AG10803 (cell line): ENCODE results near the gene MNAT1.

ENCODE experiments used
- DNase-seq: peaks from one replicate; pipeline ENCODE4 v3.0.0; 2010; ENCODE audit warnings: low read depth
- H3K4me3 ChIP-seq: 2 replicates; pipeline ENCODE4 v1.5.1; 2011; ENCODE audit warnings: mild to moderate bottlenecking, low read length, control low read depth
- TF ChIP-seq, protein P1 (sequence below): conservative IDR thresholded peaks from 2 replicates; pipeline ENCODE4 v1.5.1; 2011; ENCODE audit warnings: mild to moderate bottlenecking, low read length, control low read depth, inconsistent platforms

Gene MNAT1

DNA sequence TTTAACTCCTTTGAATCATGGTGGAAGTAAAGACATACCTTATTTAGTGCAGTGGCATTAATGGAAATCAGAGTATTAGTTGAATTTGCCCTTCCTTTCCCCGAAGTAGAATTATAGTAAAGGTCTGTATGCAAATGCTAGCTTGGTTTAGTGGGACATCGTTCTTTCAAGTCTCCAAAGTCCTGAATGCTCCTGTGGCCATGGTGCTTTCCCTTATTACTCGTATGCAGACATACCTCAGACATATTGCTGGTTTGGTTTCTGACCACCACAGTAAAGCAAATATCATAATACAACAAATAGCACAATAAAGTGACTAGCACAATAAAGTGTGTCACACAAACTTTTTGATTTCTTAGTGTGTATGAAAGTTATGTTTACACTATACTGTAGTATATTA, 52.3 kb downstream of the MNAT1 start:
- TF ChIP-seq, protein P1, sequence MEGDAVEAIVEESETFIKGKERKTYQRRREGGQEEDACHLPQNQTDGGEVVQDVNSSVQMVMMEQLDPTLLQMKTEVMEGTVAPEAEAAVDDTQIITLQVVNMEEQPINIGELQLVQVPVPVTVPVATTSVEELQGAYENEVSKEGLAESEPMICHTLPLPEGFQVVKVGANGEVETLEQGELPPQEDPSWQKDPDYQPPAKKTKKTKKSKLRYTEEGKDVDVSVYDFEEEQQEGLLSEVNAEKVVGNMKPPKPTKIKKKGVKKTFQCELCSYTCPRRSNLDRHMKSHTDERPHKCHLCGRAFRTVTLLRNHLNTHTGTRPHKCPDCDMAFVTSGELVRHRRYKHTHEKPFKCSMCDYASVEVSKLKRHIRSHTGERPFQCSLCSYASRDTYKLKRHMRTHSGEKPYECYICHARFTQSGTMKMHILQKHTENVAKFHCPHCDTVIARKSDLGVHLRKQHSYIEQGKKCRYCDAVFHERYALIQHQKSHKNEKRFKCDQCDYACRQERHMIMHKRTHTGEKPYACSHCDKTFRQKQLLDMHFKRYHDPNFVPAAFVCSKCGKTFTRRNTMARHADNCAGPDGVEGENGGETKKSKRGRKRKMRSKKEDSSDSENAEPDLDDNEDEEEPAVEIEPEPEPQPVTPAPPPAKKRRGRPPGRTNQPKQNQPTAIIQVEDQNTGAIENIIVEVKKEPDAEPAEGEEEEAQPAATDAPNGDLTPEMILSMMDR: no peak
- DNase-seq: no peak
- no peak overlapping the region for H3K4me3 ChIP-seq

DNA sequence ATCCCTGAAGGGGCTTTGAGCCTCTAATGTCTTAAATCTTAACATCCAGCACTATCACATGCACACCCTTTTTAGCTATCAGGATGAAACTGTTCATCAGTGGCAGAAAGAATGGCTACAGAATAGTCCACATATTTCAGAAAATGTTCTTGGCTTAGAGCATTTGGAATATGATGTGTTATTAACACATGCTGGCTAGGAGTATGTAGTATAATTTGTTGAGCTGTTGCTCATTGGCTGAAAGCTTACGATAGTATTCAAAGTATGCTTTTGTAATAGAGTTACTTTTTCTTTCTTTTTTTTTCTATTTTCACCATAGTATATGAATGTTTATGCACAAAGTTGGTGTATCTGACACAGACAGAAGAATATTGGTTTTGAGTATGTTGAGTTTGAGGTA, 55.1 kb downstream of the MNAT1 start:
- DNase-seq: peak; percentile 20
- TF ChIP-seq, protein P1: no peak
- no peak overlapping the region for H3K4me3 ChIP-seq

DNA sequence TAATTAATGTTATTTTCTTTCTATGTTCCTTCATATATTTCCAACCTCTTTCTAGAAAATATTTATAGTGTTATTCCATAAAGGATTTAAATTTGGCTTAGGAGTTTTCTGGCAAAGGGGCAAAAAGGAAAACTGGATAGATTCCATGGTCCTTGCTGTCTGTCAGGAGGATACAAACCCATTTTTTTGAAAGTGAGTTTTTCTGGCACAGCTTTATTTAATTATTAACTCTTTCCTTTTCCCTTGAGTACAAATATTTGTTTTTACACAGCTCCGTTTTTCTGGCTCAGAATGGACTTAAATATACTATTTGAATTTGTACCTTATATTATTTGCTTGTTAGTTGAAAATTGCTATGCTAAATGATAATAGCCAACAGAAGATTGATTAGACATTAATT, 56.3 kb downstream of the MNAT1 start:
- TF ChIP-seq, protein P1: no peak
- no peak for DNase-seq
- H3K4me3 ChIP-seq: no peak overlapping the region

DNA sequence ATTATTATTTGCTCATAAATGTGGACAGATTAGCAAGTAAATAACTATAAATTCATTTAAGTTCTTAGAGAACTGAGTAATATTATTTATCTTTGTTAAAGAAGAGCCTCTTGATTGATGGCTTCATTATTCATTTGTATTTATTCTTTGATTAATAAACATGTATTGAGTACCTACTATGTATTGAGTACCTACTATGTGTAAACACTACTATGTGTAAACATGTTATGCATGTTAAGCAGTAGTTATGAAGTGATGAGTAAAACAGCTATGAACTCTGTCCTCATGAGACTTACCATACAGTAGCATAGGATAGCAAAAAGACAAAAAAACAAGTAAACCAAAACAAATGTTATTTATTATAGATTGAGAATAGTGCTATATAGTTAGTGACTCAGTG, 61.9 kb downstream of the MNAT1 start:
- no peak overlapping the region for H3K4me3 ChIP-seq
- DNase-seq: no peak
- TF ChIP-seq, protein P1: no peak

DNA sequence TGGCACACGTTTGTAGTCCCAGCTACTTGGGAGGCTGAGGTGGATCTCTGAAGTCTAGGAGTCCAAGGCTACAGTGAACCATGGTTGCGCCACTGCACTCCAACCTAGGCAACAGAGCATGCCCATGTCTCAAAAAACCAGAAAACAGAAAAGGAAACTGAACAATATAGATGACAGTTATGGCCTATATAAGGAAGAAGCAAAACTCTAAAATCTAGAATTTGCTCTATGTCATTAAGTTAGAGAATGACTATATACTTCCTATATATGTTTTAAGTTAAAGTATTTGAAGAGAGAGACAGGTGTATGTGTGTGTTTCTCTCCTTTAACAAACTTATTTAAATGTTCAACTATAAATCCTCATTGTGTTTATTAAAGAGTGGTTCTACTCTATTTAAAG, 65.8 kb downstream of the MNAT1 start:
- TF ChIP-seq, protein P1: no peak
- DNase-seq: no peak
- H3K4me3 ChIP-seq: no peak overlapping the region

DNA sequence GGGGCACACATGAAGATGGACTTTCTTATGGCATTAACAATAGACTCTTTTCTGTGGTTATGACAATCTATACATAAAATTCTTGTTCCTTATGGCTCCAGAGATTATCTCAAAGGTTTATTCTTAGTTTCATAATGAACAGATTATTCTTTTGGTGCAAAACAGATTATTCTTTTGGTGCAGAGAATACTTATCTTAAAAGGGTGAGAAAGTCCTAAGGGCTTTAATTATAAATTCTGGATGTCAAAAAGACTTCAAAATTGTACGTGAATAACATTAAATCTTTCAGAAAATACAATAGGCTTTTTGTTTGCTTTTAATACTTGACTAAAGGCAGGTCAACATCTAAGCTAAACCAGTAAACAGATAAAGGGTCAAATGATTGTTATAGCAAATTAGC, 69.3 kb downstream of the MNAT1 start:
- TF ChIP-seq, protein P1: no peak
- H3K4me3 ChIP-seq: no peak overlapping the region
- no peak for DNase-seq

DNA sequence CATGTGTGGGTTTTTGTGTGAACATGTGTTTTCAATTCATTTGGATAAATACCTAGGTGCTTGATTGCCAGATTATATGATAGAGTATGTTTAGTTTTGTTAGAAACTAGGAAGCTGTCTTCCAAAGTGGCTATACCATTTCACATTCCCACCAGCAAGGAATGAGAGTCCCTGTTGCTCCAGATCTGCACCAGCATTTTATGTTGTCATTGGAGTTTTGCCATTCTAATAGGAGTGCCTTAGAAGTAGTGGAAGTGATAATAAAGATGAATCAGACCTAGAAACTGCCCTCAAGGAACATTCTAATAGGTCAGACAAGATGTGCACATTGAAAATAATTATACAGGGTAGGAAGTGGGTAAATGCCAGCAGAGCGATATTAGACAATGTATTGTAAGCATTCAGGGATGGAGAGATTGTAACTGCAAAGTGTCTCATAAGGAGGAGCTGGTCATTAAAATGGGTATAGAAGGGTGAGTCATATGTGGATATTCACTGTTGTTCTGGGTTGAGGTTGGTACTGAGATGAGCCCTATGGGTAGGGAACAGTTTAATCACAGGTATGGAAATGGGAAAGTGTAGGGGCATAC, 71.4 kb downstream of the MNAT1 start:
- no peak overlapping the region for H3K4me3 ChIP-seq
- TF ChIP-seq, protein P1: no peak
- peak; percentile 42 for DNase-seq
